ENCODE data around the gene TMEM87A.

DNA sequence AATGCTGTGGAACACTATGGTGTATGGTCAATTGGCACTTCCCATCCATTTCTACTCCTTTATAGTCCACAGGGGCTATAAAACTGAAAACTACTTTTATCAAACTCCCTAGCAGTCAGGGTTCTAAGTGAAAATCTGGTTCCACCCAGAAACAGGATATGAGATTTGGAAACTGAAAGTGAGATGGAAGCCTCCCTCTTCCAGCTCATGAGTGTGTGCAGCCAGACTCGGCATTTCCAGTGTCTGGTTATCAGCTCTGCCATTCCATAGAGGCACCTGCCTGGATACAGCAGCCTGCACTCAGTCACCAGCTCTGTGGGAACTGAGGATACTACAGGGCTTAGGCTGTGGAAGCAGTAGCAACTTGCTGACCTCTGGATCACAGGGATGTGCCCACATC is 102.1 kb downstream of the TMEM87A start:
- TF ChIP-seq, protein P1, sequence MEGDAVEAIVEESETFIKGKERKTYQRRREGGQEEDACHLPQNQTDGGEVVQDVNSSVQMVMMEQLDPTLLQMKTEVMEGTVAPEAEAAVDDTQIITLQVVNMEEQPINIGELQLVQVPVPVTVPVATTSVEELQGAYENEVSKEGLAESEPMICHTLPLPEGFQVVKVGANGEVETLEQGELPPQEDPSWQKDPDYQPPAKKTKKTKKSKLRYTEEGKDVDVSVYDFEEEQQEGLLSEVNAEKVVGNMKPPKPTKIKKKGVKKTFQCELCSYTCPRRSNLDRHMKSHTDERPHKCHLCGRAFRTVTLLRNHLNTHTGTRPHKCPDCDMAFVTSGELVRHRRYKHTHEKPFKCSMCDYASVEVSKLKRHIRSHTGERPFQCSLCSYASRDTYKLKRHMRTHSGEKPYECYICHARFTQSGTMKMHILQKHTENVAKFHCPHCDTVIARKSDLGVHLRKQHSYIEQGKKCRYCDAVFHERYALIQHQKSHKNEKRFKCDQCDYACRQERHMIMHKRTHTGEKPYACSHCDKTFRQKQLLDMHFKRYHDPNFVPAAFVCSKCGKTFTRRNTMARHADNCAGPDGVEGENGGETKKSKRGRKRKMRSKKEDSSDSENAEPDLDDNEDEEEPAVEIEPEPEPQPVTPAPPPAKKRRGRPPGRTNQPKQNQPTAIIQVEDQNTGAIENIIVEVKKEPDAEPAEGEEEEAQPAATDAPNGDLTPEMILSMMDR (IDR thresholded peaks at IDR 0.05; ENCODE audit: insufficient read depth, low read length) = no peak
- no peak for TF ChIP-seq POLR2AphosphoS5 (IDR thresholded peaks at IDR 0.05; ENCODE audit: low read depth)
- TF ChIP-seq, protein P2, sequence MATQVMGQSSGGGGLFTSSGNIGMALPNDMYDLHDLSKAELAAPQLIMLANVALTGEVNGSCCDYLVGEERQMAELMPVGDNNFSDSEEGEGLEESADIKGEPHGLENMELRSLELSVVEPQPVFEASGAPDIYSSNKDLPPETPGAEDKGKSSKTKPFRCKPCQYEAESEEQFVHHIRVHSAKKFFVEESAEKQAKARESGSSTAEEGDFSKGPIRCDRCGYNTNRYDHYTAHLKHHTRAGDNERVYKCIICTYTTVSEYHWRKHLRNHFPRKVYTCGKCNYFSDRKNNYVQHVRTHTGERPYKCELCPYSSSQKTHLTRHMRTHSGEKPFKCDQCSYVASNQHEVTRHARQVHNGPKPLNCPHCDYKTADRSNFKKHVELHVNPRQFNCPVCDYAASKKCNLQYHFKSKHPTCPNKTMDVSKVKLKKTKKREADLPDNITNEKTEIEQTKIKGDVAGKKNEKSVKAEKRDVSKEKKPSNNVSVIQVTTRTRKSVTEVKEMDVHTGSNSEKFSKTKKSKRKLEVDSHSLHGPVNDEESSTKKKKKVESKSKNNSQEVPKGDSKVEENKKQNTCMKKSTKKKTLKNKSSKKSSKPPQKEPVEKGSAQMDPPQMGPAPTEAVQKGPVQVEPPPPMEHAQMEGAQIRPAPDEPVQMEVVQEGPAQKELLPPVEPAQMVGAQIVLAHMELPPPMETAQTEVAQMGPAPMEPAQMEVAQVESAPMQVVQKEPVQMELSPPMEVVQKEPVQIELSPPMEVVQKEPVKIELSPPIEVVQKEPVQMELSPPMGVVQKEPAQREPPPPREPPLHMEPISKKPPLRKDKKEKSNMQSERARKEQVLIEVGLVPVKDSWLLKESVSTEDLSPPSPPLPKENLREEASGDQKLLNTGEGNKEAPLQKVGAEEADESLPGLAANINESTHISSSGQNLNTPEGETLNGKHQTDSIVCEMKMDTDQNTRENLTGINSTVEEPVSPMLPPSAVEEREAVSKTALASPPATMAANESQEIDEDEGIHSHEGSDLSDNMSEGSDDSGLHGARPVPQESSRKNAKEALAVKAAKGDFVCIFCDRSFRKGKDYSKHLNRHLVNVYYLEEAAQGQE (IDR thresholded peaks at IDR 0.05; ENCODE audit: insufficient replicate concordance, low read depth) = no peak

Data from HL-60 (cell line).